ENCODE measurements around the gene P3H2.
A peak's percentile ranks its signal among the peaks of the same experiment; 100 is the strongest.

Gene P3H2

GRCh38 chr3:190088890-190089289, 31.8 kb downstream of the P3H2 start:
- CTCF ChIA-PET: no interaction called here
- no peak overlapping the region for H3K27ac ChIP-seq (ENCODE audit: extremely low read depth, low read depth, low read length)
- POLR2A ChIA-PET: no interaction called here

GRCh38 chr3:190086191-190086590, 34.5 kb downstream of the P3H2 start:
- Histone ChIP-seq H3K4me1 (ENCODE audit: control insufficient read depth, insufficient read depth, low read length) (peaks cover 6% of the 10 kb centered on the region; the same call in 1 of the 2 replicates), H3K4me3 (ENCODE audit: low read depth, low read length) (no peak overlapping the region), H3K36me3 (ENCODE audit: control insufficient read depth in 2 of 2, insufficient read depth in 1 of 2, low read length in 2 of 2) (no peaks in the 10 kb centered on the region), H3K9me3 (ENCODE audit: control insufficient read depth, insufficient read depth, low read depth, low read length) (no peaks in the 10 kb centered on the region), H3K27ac (ENCODE audit: extremely low read depth, low read depth, low read length) (no peak overlapping the region)
- ChIA-PET POLR2A (interaction anchor here (0.6 to 1.0 kb wide), 2 partner anchors 15 to 35 kb away, joined by 3 read pairs; no protein-coding TSS in a partner anchor), CTCF (interaction anchor here (1.0 kb wide), 1 partner anchor 125 kb away, joined by 3 read pairs; no protein-coding TSS in a partner anchor)
- no peak for TF ChIP-seq ZNF777 (tag by site-specific recombination; IDR thresholded peaks at IDR 0.05; ENCODE audit: borderline replicate concordance)
- no peak for TF ChIP-seq ZNF394 (tag by site-specific recombination; IDR thresholded peaks at IDR 0.05; ENCODE audit: borderline replicate concordance)
- TF ChIP-seq ZNF791 (tag by site-specific recombination; IDR thresholded peaks at IDR 0.05): no peak
- TF ChIP-seq HOXD13 (CRISPR knock-in tag; IDR thresholded peaks at IDR 0.05; ENCODE audit: borderline replicate concordance): no peak
- TF ChIP-seq SETDB1 (IDR thresholded peaks at IDR 0.05; ENCODE audit: insufficient read length, low read length): no peak
- TF ChIP-seq GLI2 (tag by site-specific recombination; IDR thresholded peaks at IDR 0.05; ENCODE audit: borderline replicate concordance, low read depth): no peak
- TF ChIP-seq FEZF1 (tag by site-specific recombination; IDR thresholded peaks at IDR 0.05): no peak

More at GRCh38 chr3:190088890-190089289, 31.8 kb downstream of the P3H2 start:
- no peaks in the 10 kb centered on the region for H3K36me3 ChIP-seq (ENCODE audit: control insufficient read depth in 2 of 2, insufficient read depth in 1 of 2, low read length in 2 of 2)
- TF ChIP-seq ZNF311 (tag by site-specific recombination; IDR thresholded peaks at IDR 0.05; ENCODE audit: borderline replicate concordance) (no peak), KLF9 (tag by site-specific recombination; IDR thresholded peaks at IDR 0.05; ENCODE audit: low read depth) (no peak), PATZ1 (tag by site-specific recombination; IDR thresholded peaks at IDR 0.05) (no peak), SETDB1 (IDR thresholded peaks at IDR 0.05; ENCODE audit: insufficient read length, low read length) (no peak), ZNF138 (tag by site-specific recombination; IDR thresholded peaks at IDR 0.05; ENCODE audit: borderline replicate concordance) (no peak), CTCF (tag by site-specific recombination; IDR thresholded peaks at IDR 0.05) (no peak), YY1 (tag by site-specific recombination; IDR thresholded peaks at IDR 0.05) (no peak), GFI1B (tag by site-specific recombination; IDR thresholded peaks at IDR 0.05) (no peak), ZNF670 (tag by site-specific recombination; IDR thresholded peaks at IDR 0.05; ENCODE audit: low read depth) (no peak), ZNF530 (tag by site-specific recombination; IDR thresholded peaks at IDR 0.05; ENCODE audit: low read depth) (no peak), ZNF571 (tag by site-specific recombination; IDR thresholded peaks at IDR 0.05) (no peak), ZNF366 (tag by site-specific recombination; conservative IDR thresholded peaks at IDR 0.05) (no peak), ZNF777 (tag by site-specific recombination; IDR thresholded peaks at IDR 0.05; ENCODE audit: borderline replicate concordance) (no peak)
- H3K9me3 ChIP-seq (ENCODE audit: control insufficient read depth, insufficient read depth, low read depth, low read length): no peaks in the 10 kb centered on the region
- no peaks in the 10 kb centered on the region; the same call in 1 of the 2 replicates for H3K4me1 ChIP-seq (ENCODE audit: control insufficient read depth, insufficient read depth, low read length)
- H3K4me3 ChIP-seq (ENCODE audit: low read depth, low read length): no peak overlapping the region

GRCh38 chr3:190084983-190085382, 35.7 kb downstream of the P3H2 start:
- Histone ChIP-seq H3K4me3 (ENCODE audit: low read depth, low read length) (no peak overlapping the region), H3K9me3 (ENCODE audit: control insufficient read depth, insufficient read depth, low read depth, low read length) (no peaks in the 10 kb centered on the region), H3K27ac (ENCODE audit: extremely low read depth, low read depth, low read length) (no peak overlapping the region), H3K4me1 (ENCODE audit: control insufficient read depth, insufficient read depth, low read length) (peaks cover 6% of the 10 kb centered on the region; the same call in 1 of the 2 replicates), H3K36me3 (ENCODE audit: control insufficient read depth in 2 of 2, insufficient read depth in 1 of 2, low read length in 2 of 2) (no peaks in the 10 kb centered on the region)
- ChIA-PET CTCF (interaction anchor here (0.6 to 1.0 kb wide), 2 partner anchors 24 to 73 kb away, joined by 3 to 7 read pairs; no protein-coding TSS in a partner anchor), POLR2A (interaction anchor here (0.6 kb wide), 1 partner anchor 16 kb away, joined by 4 read pairs; no protein-coding TSS in a partner anchor)
- TF ChIP-seq ZBTB8A (tag by site-specific recombination; IDR thresholded peaks at IDR 0.05) (no peak), PRDM6 (tag by site-specific recombination; IDR thresholded peaks at IDR 0.05) (peak; percentile 36; the same call in 1 of the 2 replicates)
